Stimulated activated CD4-positive, alpha-beta T cell treated with anti-CD3 and anti-CD28 coated beads, Interleukin-15, amount 100 ng/mL, for 48 hours (primary cell): ENCODE measurements around the gene EHMT1.
A peak's percentile ranks its signal among the peaks of the same experiment; 100 is the strongest.
"Not testable (repeated sequence)": the region's sequence is repeated elsewhere in the genome, so short reads cannot be mapped to it uniquely, and the experiment has no call there.

ENCODE experiments used
- DNase-seq, 2 donors: peaks; one replicate each; pipeline ENCODE4 v3.0.0-alpha.2; 2020; ENCODE audit warnings: low read depth in 2 of 2

EHMT1 gene

DNA sequence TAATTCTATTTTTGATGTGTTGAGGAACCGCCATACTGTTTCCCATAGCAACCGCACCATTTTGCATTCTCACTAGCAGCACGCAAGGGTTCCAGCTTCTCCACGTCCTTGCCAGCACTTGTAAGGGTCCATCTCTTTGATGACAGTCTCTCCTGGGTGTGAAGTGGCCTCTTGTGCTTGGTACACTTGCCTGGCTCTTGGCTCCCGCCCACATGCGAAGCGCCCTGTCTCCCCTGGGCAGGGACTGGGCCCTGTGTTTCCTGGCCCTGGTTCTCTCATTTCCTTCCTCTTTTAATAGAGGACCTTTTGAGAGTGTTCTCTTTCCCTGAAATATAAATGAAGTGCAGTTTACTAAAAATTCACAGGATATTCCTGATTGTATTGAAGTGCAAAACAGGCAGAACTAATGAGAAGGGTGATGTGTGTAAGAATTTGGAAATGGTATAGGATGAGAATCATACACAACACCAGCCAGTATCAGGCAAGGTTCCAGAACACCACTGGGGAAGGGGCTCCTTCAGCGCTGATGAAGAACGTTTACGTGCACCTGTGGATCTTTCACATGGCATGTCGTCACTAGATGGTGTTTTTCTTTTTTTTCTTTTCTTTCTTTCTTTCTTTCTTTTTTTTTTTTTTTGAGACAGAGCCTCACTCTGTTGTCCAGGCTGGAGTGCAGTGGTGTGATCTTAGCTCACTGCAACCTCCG, 73.0 kb downstream of the EHMT1 start:
- DNase-seq, result no peak

DNA sequence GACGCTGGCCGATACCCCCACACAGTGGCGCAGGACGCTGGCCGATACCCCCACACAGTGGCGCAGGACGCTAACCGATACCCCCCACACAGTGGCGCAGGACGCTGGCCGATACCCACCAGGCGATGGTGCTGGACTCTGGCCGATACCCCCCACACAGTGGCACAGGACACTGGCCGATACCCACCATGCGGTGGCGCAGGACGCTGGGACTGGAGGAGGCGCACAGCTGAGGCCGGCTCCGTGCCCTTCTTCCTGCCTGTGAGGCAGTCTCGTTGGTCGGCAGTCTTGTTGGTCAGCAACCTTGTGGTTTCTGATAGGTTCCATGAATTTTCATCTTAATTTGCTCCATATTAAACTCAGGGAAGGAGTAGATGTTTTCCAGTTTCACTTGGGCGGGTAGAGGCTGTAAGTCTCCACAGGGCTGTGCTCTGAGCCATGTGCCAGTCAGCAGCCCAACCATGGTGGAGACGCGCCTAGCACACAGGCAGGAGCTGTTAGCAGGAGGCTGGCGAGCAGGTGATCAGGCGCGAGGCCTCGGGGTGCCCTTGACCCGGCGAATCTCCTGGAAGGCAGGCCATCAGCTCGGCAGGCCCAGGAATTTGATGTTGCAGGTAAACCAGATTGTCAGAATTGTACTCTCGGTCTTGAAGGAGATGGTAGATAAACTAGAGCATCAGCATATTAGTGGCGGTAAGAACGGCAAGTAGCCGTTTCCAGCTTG, 75.6 kb downstream of the EHMT1 start:
- DNase-seq, result no peak

GRCh38 chr9:137694962-137695875, 76.4 kb downstream of the EHMT1 start:
- DNase-seq, result no peak

GRCh38 chr9:137696136-137696925, 77.5 kb downstream of the EHMT1 start:
- DNase-seq, result no peak

- no peak for DNase-seq
These were observed 78.4 kb downstream of the EHMT1 start for GRCh38 chr9:137697193-137697592.

DNA sequence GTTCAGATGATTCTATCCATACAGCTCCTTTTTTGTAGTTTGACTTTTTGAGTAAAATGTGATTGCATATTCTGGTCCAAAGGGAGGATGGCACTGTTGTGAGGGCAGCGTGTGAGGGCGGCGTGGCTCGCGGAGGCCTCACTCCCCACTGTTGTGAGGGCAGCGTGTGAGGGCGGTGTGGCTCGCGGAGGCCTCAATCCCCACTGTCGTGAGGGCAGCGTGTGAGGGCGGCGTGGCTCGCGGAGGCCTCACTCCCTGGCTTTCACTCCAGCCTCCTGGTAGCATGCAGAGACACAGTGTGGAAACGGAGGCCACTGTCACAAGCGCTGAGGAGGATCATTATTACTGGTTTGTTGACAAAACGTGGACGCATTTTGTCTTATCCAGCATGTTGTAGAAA, 79.0 kb downstream of the EHMT1 start:
- no peak for DNase-seq

- no peak for DNase-seq
These were observed 82.1 kb downstream of the EHMT1 start for GRCh38 chr9:137700911-137701310.

- no peak for DNase-seq
These were observed 84.0 kb downstream of the EHMT1 start for GRCh38 chr9:137702615-137703379.

DNA sequence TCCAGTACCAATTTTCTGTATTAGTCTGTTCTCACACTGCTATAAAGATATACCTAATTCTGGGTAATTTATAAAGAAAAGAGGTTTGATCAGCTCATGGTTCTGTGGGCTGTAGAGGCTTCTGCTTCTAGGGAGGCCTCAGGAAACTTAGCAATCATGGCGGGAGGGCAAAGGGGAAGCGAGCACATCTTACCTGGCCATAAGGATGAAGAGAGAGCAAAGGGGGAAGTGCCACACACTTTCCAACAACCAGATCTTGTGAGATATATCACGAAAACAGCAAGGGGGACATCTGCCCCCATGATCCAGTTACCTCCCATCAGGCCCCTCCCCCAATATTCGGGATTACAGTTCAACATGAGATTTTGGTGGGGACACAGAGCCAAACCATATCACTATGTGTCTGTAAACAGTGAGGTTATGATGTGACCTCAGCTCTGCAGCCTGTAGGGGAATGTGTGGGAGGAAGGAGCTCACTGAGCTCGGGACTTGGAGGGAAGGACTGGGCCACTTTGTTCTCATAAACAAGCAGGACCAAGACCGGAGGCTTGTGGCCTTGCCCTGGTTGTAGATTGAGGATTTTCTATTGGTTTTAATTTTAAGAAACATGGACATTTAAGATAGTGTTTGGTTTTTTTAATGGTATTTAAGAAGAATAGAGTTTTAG, 85.2 kb downstream of the EHMT1 start:
- DNase-seq, result no peak

DNA sequence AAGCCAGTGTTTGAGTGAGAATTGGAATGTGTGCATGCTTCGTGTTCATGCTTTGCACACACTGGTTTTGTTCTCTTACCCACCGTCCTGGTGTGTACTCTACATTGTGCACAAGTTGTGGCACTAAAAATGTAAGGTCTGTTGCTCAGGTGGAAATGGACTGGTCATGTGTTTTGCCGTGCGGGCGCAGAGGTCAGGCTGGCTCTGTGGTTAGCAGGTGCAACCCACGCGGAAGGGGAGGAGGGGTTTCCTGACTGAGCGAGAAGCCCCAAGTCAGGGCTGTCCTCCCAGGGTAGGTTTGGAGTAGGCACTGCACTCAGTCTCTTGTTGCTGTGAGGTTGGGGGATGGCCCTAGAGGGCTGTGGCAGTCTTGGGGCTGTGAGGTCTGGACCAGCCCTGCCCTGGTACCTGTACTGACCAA, 86.6 kb downstream of the EHMT1 start:
- DNase-seq, result peak; percentile 13 to 22

DNA sequence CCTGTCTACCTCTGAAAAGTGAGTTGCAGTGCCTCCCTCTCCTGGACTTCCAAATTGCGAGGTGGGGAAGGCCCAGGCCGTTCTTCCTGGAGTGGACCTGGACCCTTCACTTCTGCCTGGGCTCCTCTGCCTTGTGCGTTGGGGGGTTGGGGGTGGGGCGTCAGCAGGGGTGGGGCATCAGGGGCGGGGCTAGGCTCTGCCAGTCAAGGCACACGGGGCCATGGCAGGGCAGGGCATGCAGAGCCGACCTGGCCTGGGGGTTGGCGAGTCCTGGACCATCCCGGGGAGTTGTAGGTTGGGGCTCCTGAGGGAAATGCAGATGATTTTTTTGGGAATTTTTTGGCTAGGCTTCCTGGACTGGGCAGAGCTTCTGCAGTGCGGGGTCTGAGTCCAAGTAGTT, 87.1 kb downstream of the EHMT1 start:
- no peak for DNase-seq

DNA sequence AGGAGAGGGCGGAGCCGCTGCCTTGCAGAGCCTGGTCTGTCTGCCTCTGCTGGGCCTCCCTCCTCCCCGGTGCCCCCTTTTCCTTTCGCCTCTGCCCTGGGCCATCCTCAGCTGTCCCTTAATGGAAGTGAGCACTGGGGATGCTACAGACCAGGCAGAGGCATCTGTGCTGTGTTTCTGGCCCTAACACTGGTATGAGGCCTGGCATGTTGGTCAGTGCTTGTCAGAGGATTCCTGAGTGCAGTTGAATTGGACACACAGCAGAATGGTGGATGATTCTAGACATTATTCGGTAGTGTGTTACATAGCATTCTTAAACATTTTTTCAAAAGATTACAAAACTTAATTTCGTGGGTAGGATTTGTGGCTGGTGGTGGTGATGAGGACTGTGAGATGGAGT, 88.6 kb downstream of the EHMT1 start:
- no peak for DNase-seq

DNA sequence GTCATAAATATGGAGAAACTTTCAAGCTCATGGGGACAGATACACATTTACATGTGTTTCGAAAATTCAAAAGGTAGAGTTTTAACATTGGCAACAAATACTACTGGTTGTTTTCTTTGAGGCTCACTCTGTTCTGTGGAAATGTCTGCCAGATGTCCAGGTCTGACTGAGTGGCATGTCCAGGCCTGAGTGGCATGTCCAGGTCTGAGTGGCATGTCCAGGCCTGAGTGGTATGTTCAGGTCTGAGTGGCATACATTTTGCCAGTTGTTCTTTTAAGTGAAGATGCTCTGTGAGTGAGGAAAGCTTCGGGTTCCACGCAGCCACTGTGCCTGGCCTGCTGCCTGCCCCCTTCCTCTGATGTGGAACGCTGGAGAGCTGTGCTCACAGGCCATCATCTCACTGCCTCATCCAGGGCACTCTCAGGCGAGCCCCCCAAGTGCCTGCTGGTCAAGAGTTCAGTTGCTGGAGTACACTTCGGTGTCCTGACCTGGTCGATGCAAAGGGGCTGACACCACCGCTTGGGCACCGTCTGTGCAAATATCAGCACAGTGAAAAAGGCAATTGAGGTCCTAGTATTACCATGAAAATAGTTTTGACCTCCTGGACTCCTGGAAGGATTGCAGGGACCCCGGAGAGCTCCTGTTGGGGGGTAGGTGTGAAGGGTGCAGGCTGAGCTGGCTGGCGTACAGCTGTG, 89.9 kb downstream of the EHMT1 start:
- no peak for DNase-seq

- DNase-seq, result no peak
These were observed 90.8 kb downstream of the EHMT1 start for GRCh38 chr9:137709411-137710101.

DNA sequence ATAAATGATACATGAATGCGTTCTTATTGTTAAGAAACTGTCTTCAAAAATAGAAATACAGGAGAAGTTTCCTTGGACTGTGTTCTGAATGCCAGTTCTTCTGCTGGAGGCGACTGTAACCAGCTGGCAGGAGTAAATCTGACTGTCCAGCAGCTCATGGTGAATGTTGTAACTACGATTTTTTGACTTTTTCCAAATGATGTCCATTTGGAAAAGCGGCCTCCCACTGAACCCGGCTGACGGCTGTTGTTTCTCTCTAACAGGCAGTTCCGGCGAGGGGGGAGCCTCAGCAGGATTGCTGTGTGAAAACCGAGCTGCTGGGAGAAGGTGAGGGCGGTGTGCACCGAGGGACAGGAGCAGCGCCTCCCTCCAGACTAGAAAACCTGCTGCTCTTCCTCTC, 91.9 kb downstream of the EHMT1 start:
- DNase-seq, result no peak

DNA sequence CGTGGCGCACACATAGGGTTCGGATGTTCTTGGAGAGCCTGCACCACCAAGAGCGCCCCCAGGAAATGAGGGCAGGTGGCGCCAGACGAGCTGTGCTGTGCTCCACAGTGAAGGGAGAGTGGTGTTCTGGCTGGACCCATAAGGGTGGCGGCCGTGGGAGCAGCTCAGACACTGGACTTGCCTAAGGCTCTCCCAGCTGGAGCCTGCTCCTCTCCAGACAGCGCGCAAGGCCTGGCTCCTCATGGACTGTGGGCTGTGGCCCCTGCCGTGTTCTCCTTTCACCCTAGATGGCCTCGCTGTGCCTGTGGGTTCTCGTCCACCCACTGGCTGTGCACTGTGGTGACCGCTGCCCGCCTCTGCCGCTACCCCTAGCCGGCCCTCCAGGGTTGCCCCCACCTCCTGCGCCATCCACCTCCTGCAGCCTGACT, 92.9 kb downstream of the EHMT1 start:
- DNase-seq, result no peak

GRCh38 chr9:137715321-137715720, 96.5 kb downstream of the EHMT1 start:
- DNase-seq, result no peak

- DNase-seq, result not testable (repeated sequence)
These were observed 97.3 kb downstream of the EHMT1 start for GRCh38 chr9:137715866-137716693.
